ENCODE measurements around the gene PICK1.

The PICK1 gene

GRCh38 chr22:38051261-38051660 lies 5.9 kb upstream of the PICK1 start:
- DNase-seq, result no peak

- DNase-seq, result peak; percentile 79
These were observed 5.0 kb upstream of the PICK1 start for GRCh38 chr22:38051900-38052862.

GRCh38 chr22:38062791-38063190 lies 5.6 kb downstream of the PICK1 start:
- DNase-seq, result no peak

- no peak for DNase-seq
These were observed 8.3 kb downstream of the PICK1 start for GRCh38 chr22:38065539-38065938.

DNA sequence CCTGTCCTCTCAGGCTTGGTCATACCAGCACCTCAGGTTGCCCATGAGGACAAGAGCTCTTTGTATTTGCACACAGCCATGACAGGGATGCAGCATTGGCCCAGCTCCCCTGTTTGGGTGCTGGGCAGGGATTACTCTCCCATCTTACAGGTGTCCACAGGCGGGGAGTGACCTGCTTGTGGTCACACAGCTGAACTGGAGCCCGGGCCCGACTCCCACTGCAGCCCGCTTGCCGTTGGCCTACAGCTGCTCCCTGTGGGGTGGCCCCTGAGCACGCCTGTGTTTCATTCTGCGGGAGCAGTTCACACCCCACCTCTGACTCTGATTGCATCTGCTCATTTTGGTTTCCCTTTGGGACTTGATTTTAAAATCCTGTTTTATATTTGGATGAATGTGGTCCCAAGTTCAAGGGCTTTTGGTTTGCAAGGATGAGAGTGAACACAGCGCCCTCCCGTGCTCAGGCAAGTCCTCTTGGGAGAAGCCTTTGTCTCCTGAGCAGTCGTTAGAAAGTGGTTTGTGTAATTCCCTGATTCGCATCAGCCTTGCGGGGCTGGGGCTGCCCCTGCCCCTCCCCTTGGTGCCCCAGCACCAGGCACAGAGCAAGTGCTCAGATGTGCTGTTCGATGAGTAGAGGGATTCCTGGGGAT lies 9.3 kb downstream of the PICK1 start:
- no peak for DNase-seq

GRCh38 chr22:38067028-38067415 lies 9.8 kb downstream of the PICK1 start:
- DNase-seq, result no peak

DNA sequence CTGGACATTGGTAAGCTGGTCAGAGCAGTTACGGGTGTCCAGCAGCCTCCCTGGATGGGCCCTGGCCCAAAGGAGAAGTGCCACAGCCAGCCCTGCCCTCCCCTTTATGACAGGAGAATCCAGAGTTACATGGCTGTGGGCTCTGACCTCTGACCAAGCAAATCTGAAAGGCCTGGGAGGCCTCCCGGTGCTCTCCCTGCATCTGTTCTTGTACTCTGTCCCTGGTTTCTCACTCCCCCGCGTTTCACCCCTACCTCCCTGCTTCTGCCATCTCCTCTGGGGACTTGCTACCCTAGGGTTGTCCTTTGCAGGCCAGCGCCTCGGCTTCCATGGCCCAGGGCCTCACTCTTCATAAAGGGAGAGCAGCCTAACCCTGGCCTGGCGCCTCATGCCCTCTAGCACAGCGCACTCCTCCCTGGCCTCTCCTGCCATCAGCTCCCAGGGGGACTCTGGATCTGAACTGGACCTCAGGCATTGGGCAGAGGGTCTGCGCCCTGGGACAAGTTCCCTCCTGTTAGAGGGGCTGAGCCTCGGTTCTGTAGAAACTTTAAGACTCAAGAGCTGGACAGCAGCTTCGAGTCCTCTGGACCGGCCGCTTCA lies 10.7 kb downstream of the PICK1 start:
- no peak for DNase-seq

GRCh38 chr22:38068641-38069371 lies 11.6 kb downstream of the PICK1 start:
- DNase-seq, result no peak

GRCh38 chr22:38069372-38070249 lies 12.4 kb downstream of the PICK1 start:
- DNase-seq, result no peak

GRCh38 chr22:38070250-38070921 lies 13.2 kb downstream of the PICK1 start:
- DNase-seq, result no peak

DNA sequence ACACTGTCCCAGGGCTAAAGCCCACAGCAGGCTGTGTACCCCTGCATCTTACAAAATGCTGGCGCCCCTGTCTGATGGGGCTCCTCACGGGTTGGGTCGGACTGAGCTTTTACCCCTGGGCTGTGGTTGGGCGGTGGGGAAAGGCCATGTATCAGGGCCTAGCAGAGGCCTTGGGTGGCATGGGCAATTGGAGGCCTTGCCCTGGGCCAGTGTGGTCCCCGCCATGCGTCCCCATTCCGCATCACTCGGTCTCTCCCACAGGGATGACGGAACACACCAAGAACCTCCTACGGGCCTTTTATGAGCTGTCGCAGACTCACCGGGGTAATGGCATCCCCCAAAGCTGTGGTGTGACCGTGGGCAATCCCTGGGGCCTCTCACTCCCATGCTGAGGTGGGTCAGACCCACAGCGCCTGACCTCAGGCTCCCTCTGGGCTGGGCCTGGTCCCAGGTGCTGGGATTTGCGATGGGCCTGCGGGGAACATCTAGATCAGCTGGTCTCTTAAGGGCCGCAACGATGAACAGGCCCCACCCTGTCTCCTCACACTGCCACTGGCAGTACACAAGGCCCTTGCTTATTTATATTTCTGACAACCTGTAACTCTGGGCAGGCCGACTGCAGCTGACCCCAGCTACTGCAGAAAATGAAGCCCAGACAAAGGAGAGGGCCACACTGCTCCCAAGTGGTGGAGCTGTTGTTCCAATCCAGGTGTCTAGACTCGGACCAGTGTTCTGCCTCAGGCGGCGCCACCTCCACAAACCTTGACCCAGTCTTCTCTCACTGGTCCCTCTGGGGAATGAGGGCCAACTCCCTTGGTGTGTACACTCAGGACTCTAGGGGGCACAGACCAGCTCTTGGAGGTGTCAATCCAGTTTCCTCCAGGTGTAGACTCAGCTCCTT lies 14.5 kb downstream of the PICK1 start:
- no peak for DNase-seq

- DNase-seq, result no peak
These were observed 15.3 kb downstream of the PICK1 start for GRCh38 chr22:38072322-38073149.

- DNase-seq, result no peak
These were observed 16.2 kb downstream of the PICK1 start for GRCh38 chr22:38073150-38074130.

- DNase-seq, result no peak
These were observed 17.2 kb downstream of the PICK1 start for GRCh38 chr22:38074181-38075104.

- no peak for DNase-seq
These were observed 18.1 kb downstream of the PICK1 start for GRCh38 chr22:38075105-38075825.

DNA sequence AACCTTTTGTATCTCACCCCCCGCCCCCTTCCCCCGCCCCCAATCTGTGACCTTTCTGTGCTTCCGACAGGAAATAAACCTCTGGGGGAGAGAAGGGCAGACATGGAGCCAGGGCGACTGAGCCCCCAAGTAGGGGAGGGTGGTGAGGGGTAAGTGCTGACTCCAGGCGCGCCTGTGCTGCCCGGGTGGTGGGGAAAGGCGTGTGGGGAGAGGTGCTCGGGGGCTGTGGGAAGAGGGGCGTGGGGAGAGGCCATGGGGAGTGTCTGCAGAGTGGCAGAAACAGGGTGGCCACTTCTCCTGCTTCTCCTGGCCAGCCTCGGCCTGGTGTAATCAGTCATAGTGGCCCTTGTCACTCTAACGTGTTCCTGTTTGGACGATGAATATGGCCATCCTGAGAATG lies 18.8 kb downstream of the PICK1 start:
- DNase-seq, result no peak

Measured in NCI-H146 (cell line).